ENCODE data around the gene CEPT1. TPM values are rescaled to one million over a fixed set of nuclear protein-coding genes. Genes with fewer than 3 reads are reported as not detected.

Gene CEPT1
- total and polyA plus RNA-seq, 2 of the 13 experiments (the other 11 are each of a cell fraction or from before 2014, with no cell fraction given): 35.7 to 48.2 TPM

DNA sequence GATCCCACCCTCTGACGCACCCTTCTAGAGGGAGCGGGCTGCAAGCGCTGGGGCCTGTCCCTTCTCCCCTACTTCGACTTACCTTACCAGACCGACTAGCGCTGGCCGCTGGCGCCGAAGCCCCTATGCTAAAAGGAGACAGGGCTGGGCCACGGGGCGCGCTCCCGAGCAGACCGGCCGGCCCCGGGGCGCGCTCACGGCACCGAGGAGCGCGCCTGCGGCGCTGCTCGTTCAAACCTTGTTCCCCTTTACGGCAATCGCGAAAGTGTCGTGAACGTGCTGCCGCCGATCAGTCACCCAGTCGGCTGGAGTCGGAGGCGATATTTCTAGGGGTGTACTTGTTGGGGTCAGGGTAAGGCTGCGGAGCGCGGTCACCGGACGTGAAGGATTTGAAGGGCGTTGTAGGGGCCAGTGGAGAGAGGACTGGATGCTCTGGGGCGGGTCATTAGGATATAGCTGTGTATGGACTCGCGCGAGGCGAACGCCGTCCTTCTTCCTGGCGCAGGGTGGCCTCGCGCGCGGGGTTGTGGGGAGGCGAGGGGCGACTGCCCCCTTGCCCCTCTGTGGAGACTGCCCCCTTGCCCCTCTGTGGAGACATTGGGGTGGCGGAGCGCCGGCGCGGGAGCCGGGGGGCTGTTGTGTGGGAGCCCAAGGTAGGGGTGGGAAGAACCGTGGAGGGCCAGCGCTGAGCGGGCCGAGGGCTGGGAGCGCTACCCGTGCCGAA is at the start of gene CEPT1, which contains the start of gene DRAM2 (continued):
- TF ChIP-seq, protein P1, sequence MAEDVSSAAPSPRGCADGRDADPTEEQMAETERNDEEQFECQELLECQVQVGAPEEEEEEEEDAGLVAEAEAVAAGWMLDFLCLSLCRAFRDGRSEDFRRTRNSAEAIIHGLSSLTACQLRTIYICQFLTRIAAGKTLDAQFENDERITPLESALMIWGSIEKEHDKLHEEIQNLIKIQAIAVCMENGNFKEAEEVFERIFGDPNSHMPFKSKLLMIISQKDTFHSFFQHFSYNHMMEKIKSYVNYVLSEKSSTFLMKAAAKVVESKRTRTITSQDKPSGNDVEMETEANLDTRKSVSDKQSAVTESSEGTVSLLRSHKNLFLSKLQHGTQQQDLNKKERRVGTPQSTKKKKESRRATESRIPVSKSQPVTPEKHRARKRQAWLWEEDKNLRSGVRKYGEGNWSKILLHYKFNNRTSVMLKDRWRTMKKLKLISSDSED (CRISPR knock-in tag; IDR thresholded peaks at IDR 0.05): no peak
- TF ChIP-seq ZNF292 (CRISPR knock-in tag; IDR thresholded peaks at IDR 0.05; ENCODE audit: borderline replicate concordance, low read depth) (peak; percentile 86), EEA1 (CRISPR knock-in tag; IDR thresholded peaks at IDR 0.05; ENCODE audit: borderline replicate concordance) (no peak), ZSCAN29 (CRISPR knock-in tag; conservative IDR thresholded peaks at IDR 0.05) (no peak), ZNF781 (CRISPR knock-in tag; IDR thresholded peaks at IDR 0.05; ENCODE audit: borderline replicate concordance, not compliant biosample characterization) (peak; percentile 28), SNAI1 (CRISPR knock-in tag; IDR thresholded peaks at IDR 0.05; ENCODE audit: borderline replicate concordance) (no peak), NONO (IDR thresholded peaks at IDR 0.05) (no peak), NONO (CRISPR knock-in tag; conservative IDR thresholded peaks at IDR 0.05) (peak; percentile 47; the same call in 1 of the 2 replicates), TEAD3 (CRISPR knock-in tag; optimal IDR thresholded peaks at IDR 0.05; ENCODE audit: borderline replicate concordance) (peak; percentile 52), FOSL1 (CRISPR knock-in tag; IDR thresholded peaks at IDR 0.05; ENCODE audit: borderline replicate concordance) (0 out of 2 replicates have a peak, but pooled peaks have one; percentile 13), CENPX (CRISPR knock-in tag; IDR thresholded peaks at IDR 0.05) (no peak), ZNF468 (CRISPR knock-in tag; IDR thresholded peaks at IDR 0.05) (0 out of 2 replicates have a peak, but pooled peaks have one; percentile 3), ZFP90 (CRISPR knock-in tag; IDR thresholded peaks at IDR 0.05; ENCODE audit: borderline replicate concordance) (no peak), JARID2 (CRISPR knock-in tag; IDR thresholded peaks at IDR 0.05; ENCODE audit: insufficient replicate concordance) (peak; percentile 22), NR2F6 (IDR thresholded peaks at IDR 0.05) (no peak), NR2F6 (CRISPR knock-in tag; IDR thresholded peaks at IDR 0.05) (peak; percentile 9; the same call in 1 of the 2 replicates), STAG1 (CRISPR knock-in tag; IDR thresholded peaks at IDR 0.05) (peak; percentile 2; the same call in 1 of the 2 replicates), ZNF205 (CRISPR knock-in tag; IDR thresholded peaks at IDR 0.05) (no peak; the same call in 1 of the 2 replicates), ZBTB7B (CRISPR knock-in tag; IDR thresholded peaks at IDR 0.05) (peak; percentile 14; the same call in 1 of the 2 replicates), ELF1 (CRISPR knock-in tag; IDR thresholded peaks at IDR 0.05) (0 out of 2 replicates have a peak, but pooled peaks have one; percentile 13), ASH2L (IDR thresholded peaks at IDR 0.05; ENCODE audit: insufficient read length, low read depth, low read length) (peak; percentile 87)
- TF ChIP-seq, protein P2, sequence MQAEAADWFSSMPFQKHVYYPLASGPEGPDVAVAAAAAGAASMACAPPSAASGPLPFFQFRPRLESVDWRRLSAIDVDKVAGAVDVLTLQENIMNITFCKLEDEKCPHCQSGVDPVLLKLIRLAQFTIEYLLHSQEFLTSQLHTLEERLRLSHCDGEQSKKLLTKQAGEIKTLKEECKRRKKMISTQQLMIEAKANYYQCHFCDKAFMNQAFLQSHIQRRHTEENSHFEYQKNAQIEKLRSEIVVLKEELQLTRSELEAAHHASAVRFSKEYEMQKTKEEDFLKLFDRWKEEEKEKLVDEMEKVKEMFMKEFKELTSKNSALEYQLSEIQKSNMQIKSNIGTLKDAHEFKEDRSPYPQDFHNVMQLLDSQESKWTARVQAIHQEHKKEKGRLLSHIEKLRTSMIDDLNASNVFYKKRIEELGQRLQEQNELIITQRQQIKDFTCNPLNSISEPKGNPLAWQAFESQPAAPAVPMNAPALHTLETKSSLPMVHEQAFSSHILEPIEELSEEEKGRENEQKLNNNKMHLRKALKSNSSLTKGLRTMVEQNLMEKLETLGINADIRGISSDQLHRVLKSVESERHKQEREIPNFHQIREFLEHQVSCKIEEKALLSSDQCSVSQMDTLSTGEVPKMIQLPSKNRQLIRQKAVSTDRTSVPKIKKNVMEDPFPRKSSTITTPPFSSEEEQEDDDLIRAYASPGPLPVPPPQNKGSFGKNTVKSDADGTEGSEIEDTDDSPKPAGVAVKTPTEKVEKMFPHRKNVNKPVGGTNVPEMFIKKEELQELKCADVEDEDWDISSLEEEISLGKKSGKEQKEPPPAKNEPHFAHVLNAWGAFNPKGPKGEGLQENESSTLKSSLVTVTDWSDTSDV (CRISPR knock-in tag; IDR thresholded peaks at IDR 0.05): peak; percentile 18; the same call in 1 of the 2 replicates
- TF ChIP-seq, protein P3, sequence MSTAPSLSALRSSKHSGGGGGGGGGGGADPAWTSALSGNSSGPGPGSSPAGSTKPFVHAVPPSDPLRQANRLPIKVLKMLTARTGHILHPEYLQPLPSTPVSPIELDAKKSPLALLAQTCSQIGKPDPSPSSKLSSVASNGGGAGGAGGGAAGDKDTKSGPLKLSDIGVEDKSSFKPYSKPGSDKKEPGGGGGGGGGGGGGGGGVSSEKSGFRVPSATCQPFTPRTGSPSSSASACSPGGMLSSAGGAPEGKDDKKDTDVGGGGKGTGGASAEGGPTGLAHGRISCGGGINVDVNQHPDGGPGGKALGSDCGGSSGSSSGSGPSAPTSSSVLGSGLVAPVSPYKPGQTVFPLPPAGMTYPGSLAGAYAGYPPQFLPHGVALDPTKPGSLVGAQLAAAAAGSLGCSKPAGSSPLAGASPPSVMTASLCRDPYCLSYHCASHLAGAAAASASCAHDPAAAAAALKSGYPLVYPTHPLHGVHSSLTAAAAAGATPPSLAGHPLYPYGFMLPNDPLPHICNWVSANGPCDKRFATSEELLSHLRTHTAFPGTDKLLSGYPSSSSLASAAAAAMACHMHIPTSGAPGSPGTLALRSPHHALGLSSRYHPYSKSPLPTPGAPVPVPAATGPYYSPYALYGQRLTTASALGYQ (CRISPR knock-in tag; IDR thresholded peaks at IDR 0.05): no peak

Data from HepG2 (cell line).